ENCODE data around the gene TBC1D22A.

TBC1D22A gene

GRCh38 chr22:47056776-47057470 is 294.5 kb downstream of the TBC1D22A start:
- no peaks in the 10 kb centered on the region for H3K9me3 Mint-ChIP-seq
- peaks cover 35% of the 10 kb centered on the region for H3K36me3 Mint-ChIP-seq
- peak overlapping the region; percentile 60 for H3K27ac Mint-ChIP-seq
- H3K4me3 Mint-ChIP-seq = no peak overlapping the region
- DNase-seq (ENCODE audit: low spot score in 2 of 2) (no peak), ATAC-seq (ENCODE audit: low read depth) (no peak)
- H3K4me1 Mint-ChIP-seq = peaks cover 42% of the 10 kb centered on the region
- H3K27me3 Mint-ChIP-seq = no peaks in the 10 kb centered on the region

- Mint-ChIP-seq H3K27me3 (no peaks in the 10 kb centered on the region), H3K36me3 (peaks cover 37% of the 10 kb centered on the region), H3K27ac (peak overlapping the region; percentile 10), H3K4me1 (peaks cover 40% of the 10 kb centered on the region), H3K9me3 (no peaks in the 10 kb centered on the region), H3K4me3 (no peak overlapping the region)
- DNase-seq (ENCODE audit: low spot score in 2 of 2) (no peak), ATAC-seq (ENCODE audit: low read depth) (no peak)
Measured at GRCh38 chr22:47057916-47058585, 295.6 kb downstream of the TBC1D22A start.

- no peaks in the 10 kb centered on the region for H3K9me3 Mint-ChIP-seq
- no peak for DNase-seq (ENCODE audit: low spot score in 2 of 2)
- no peak overlapping the region for H3K4me3 Mint-ChIP-seq
- ATAC-seq (ENCODE audit: low read depth) = no peak
- H3K27ac Mint-ChIP-seq = peak overlapping the region; percentile 75
- H3K4me1 Mint-ChIP-seq = peaks cover 38% of the 10 kb centered on the region
- no peaks in the 10 kb centered on the region for H3K27me3 Mint-ChIP-seq
- H3K36me3 Mint-ChIP-seq = peaks cover 34% of the 10 kb centered on the region
Measured at GRCh38 chr22:47059076-47059475, 296.6 kb downstream of the TBC1D22A start.

- DNase-seq (ENCODE audit: low spot score in 2 of 2) = no peak
- peaks cover 32% of the 10 kb centered on the region for H3K36me3 Mint-ChIP-seq
- peak overlapping the region; percentile 75 for H3K27ac Mint-ChIP-seq
- peak; percentile 22 for ATAC-seq (ENCODE audit: low read depth)
- peaks cover 38% of the 10 kb centered on the region for H3K4me1 Mint-ChIP-seq
- no peaks in the 10 kb centered on the region for H3K27me3 Mint-ChIP-seq
- no peaks in the 10 kb centered on the region for H3K9me3 Mint-ChIP-seq
- H3K4me3 Mint-ChIP-seq = peak overlapping the region; percentile 39
Measured at GRCh38 chr22:47059701-47060161, 297.3 kb downstream of the TBC1D22A start.

- DNase-seq (ENCODE audit: low spot score in 2 of 2) = no peak
- H3K4me3 Mint-ChIP-seq = no peak overlapping the region
- H3K27me3 Mint-ChIP-seq = no peaks in the 10 kb centered on the region
- H3K27ac Mint-ChIP-seq = no peak overlapping the region
- H3K36me3 Mint-ChIP-seq = peaks cover 27% of the 10 kb centered on the region
- no peak for ATAC-seq (ENCODE audit: low read depth)
- no peaks in the 10 kb centered on the region for H3K9me3 Mint-ChIP-seq
- peaks cover 32% of the 10 kb centered on the region for H3K4me1 Mint-ChIP-seq
Measured at GRCh38 chr22:47060718-47061117, 298.3 kb downstream of the TBC1D22A start.

GRCh38 chr22:47061226-47061625 is 298.8 kb downstream of the TBC1D22A start:
- Mint-ChIP-seq H3K36me3 (peaks cover 27% of the 10 kb centered on the region), H3K27ac (no peak overlapping the region), H3K27me3 (no peaks in the 10 kb centered on the region), H3K9me3 (no peaks in the 10 kb centered on the region), H3K4me1 (peaks cover 31% of the 10 kb centered on the region), H3K4me3 (no peak overlapping the region)
- ATAC-seq (ENCODE audit: low read depth) = no peak
- DNase-seq (ENCODE audit: low spot score in 2 of 2) = no peak

GRCh38 chr22:47062126-47062525 is 299.7 kb downstream of the TBC1D22A start:
- no peak overlapping the region for H3K27ac Mint-ChIP-seq
- no peak for DNase-seq (ENCODE audit: low spot score in 2 of 2)
- H3K4me3 Mint-ChIP-seq = no peak overlapping the region
- no peaks in the 10 kb centered on the region for H3K9me3 Mint-ChIP-seq
- peaks cover 24% of the 10 kb centered on the region for H3K36me3 Mint-ChIP-seq
- no peak for ATAC-seq (ENCODE audit: low read depth)
- H3K4me1 Mint-ChIP-seq = peaks cover 24% of the 10 kb centered on the region
- H3K27me3 Mint-ChIP-seq = no peaks in the 10 kb centered on the region

- Mint-ChIP-seq H3K36me3 (peaks cover 21% of the 10 kb centered on the region), H3K9me3 (no peaks in the 10 kb centered on the region), H3K4me3 (no peak overlapping the region), H3K27me3 (no peaks in the 10 kb centered on the region), H3K4me1 (peaks cover 20% of the 10 kb centered on the region), H3K27ac (no peak overlapping the region)
- no peak for DNase-seq (ENCODE audit: low spot score in 2 of 2)
- ATAC-seq (ENCODE audit: low read depth) = no peak
Measured at GRCh38 chr22:47063071-47063509, 300.6 kb downstream of the TBC1D22A start.

GRCh38 chr22:47063606-47064005 is 301.2 kb downstream of the TBC1D22A start:
- H3K4me3 Mint-ChIP-seq = no peak overlapping the region
- peaks cover 15% of the 10 kb centered on the region for H3K4me1 Mint-ChIP-seq
- no peak for DNase-seq (ENCODE audit: low spot score in 2 of 2)
- peaks cover 21% of the 10 kb centered on the region for H3K36me3 Mint-ChIP-seq
- no peaks in the 10 kb centered on the region for H3K9me3 Mint-ChIP-seq
- H3K27me3 Mint-ChIP-seq = no peaks in the 10 kb centered on the region
- no peak for ATAC-seq (ENCODE audit: low read depth)
- H3K27ac Mint-ChIP-seq = no peak overlapping the region

GRCh38 chr22:47064016-47064415 is 301.6 kb downstream of the TBC1D22A start:
- ATAC-seq (ENCODE audit: low read depth) = no peak
- Mint-ChIP-seq H3K4me3 (no peak overlapping the region), H3K27me3 (no peaks in the 10 kb centered on the region), H3K36me3 (peaks cover 22% of the 10 kb centered on the region), H3K27ac (no peak overlapping the region), H3K9me3 (no peaks in the 10 kb centered on the region), H3K4me1 (peaks cover 12% of the 10 kb centered on the region)
- no peak for DNase-seq (ENCODE audit: low spot score in 2 of 2)

GRCh38 chr22:47064416-47064815 is 302.0 kb downstream of the TBC1D22A start:
- ATAC-seq (ENCODE audit: low read depth) = no peak
- H3K27ac Mint-ChIP-seq = no peak overlapping the region

GRCh38 chr22:47065756-47066615 is 303.5 kb downstream of the TBC1D22A start:
- Mint-ChIP-seq H3K9me3 (no peaks in the 10 kb centered on the region), H3K4me1 (peaks cover 15% of the 10 kb centered on the region), H3K36me3 (peaks cover 22% of the 10 kb centered on the region), H3K4me3 (no peak overlapping the region), H3K27me3 (no peaks in the 10 kb centered on the region), H3K27ac (no peak overlapping the region)
- ATAC-seq (ENCODE audit: low read depth) (no peak), DNase-seq (ENCODE audit: low spot score in 2 of 2) (no peak)

More at GRCh38 chr22:47064416-47064815, 302.0 kb downstream of the TBC1D22A start:
- H3K36me3 Mint-ChIP-seq = peaks cover 22% of the 10 kb centered on the region
- peaks cover 9% of the 10 kb centered on the region for H3K4me1 Mint-ChIP-seq
- no peaks in the 10 kb centered on the region for H3K27me3 Mint-ChIP-seq
- H3K9me3 Mint-ChIP-seq = no peaks in the 10 kb centered on the region
- DNase-seq (ENCODE audit: low spot score in 2 of 2) = no peak
- no peak overlapping the region for H3K4me3 Mint-ChIP-seq

- ATAC-seq (ENCODE audit: low read depth) (no peak), DNase-seq (ENCODE audit: low spot score in 2 of 2) (no peak)
- H3K9me3 Mint-ChIP-seq = no peaks in the 10 kb centered on the region
- no peaks in the 10 kb centered on the region for H3K27me3 Mint-ChIP-seq
- H3K4me3 Mint-ChIP-seq = no peak overlapping the region
- H3K4me1 Mint-ChIP-seq = peaks cover 12% of the 10 kb centered on the region
- peaks cover 17% of the 10 kb centered on the region for H3K36me3 Mint-ChIP-seq
- no peak overlapping the region for H3K27ac Mint-ChIP-seq
Measured at GRCh38 chr22:47066616-47066905, 304.1 kb downstream of the TBC1D22A start.

GRCh38 chr22:47067321-47067890 is 305.0 kb downstream of the TBC1D22A start:
- no peaks in the 10 kb centered on the region for H3K9me3 Mint-ChIP-seq
- peaks cover 11% of the 10 kb centered on the region for H3K4me1 Mint-ChIP-seq
- H3K27me3 Mint-ChIP-seq = no peaks in the 10 kb centered on the region
- DNase-seq (ENCODE audit: low spot score in 2 of 2) (no peak), ATAC-seq (ENCODE audit: low read depth) (no peak)
- no peak overlapping the region for H3K4me3 Mint-ChIP-seq
- H3K36me3 Mint-ChIP-seq = peaks cover 18% of the 10 kb centered on the region
- no peak overlapping the region for H3K27ac Mint-ChIP-seq
